Right renal pelvis (tissue), 4 donors: Measurements from ENCODE around the gene MYOM1. TPM values are rescaled to one million over a fixed set of nuclear protein-coding genes. Genes with fewer than 3 reads are reported as not detected.
"Not testable (repeated sequence)": the region's sequence is repeated elsewhere in the genome, so short reads cannot be mapped to it uniquely, and the experiment has no call there.

Experiments
- DNase-seq, 4 donors: peaks; one replicate each; pipeline ENCODE4 v3.0.0-alpha.2; 2013; ENCODE audit warnings: low read depth in 4 of 4, low spot score in 3 of 4, missing footprints in 1 of 4
- polyA plus RNA-seq, 4 donors: library from polyadenylated mRNA; unstranded; fragments of 120-200 nt; gene quantifications; one replicate each; pipeline ENCODE4 v1.2.1, GENCODE V29; 2013; ENCODE audit not compliant: insufficient read length in 4 of 4

MYOM1 gene
- polyA plus RNA-seq, 4 donors = 4.8 to 7.9 (median 7.0) TPM

- DNase-seq = no peak
These were observed 123.8 kb downstream of the MYOM1 start for GRCh38 chr18:3095921-3096320.

- DNase-seq = no peak
These were observed 125.5 kb downstream of the MYOM1 start for GRCh38 chr18:3094338-3094684.

- DNase-seq = no peak
These were observed 126.0 kb downstream of the MYOM1 start for GRCh38 chr18:3093624-3094337.

GRCh38 chr18:3092727-3093126 is 127.0 kb downstream of the MYOM1 start:
- DNase-seq = no peak

- no peak for DNase-seq
These were observed 130.2 kb downstream of the MYOM1 start for GRCh38 chr18:3089579-3089978.

- no peak for DNase-seq
These were observed 131.3 kb downstream of the MYOM1 start for GRCh38 chr18:3088449-3088848.

- DNase-seq = no peak
These were observed 132.9 kb downstream of the MYOM1 start for GRCh38 chr18:3086871-3087270.

GRCh38 chr18:3085612-3086011 is 134.2 kb downstream of the MYOM1 start:
- no peak for DNase-seq

- no peak for DNase-seq
These were observed 135.6 kb downstream of the MYOM1 start for GRCh38 chr18:3084206-3084605.

- DNase-seq = no peak
These were observed 136.0 kb downstream of the MYOM1 start for GRCh38 chr18:3083766-3084165.

GRCh38 chr18:3081584-3081991 is 138.2 kb downstream of the MYOM1 start:
- DNase-seq = no peak

GRCh38 chr18:3079653-3080052 is 140.1 kb downstream of the MYOM1 start:
- DNase-seq = no peak

- DNase-seq = no peak
These were observed 144.3 kb downstream of the MYOM1 start for GRCh38 chr18:3075491-3075890.

GRCh38 chr18:3074087-3074486 is 145.7 kb downstream of the MYOM1 start:
- DNase-seq = no peak

- DNase-seq = not testable (repeated sequence)
These were observed 146.4 kb downstream of the MYOM1 start for GRCh38 chr18:3073353-3073752.

- no peak for DNase-seq
These were observed 148.1 kb downstream of the MYOM1 start for GRCh38 chr18:3071676-3072075.

GRCh38 chr18:3069671-3070433 is 149.9 kb downstream of the MYOM1 start:
- no peak for DNase-seq

- DNase-seq = no peak
These were observed 152.0 kb downstream of the MYOM1 start for GRCh38 chr18:3067722-3068121.

GRCh38 chr18:3067165-3067661 is 152.6 kb downstream of the MYOM1 start:
- no peak for DNase-seq

- no peak for DNase-seq
These were observed 153.2 kb downstream of the MYOM1 start for GRCh38 chr18:3066341-3067110.

GRCh38 chr18:3063766-3064165 is 156.0 kb downstream of the MYOM1 start:
- DNase-seq = not testable (repeated sequence)
